Measurements from ENCODE around the gene RNF220.
"Not testable (repeated sequence)": the region's sequence is repeated elsewhere in the genome, so short reads cannot be mapped to it uniquely, and the experiment has no call there.

Gene RNF220

GRCh38 chr1:44497422-44498170 lies 92.5 kb downstream of the RNF220 start:
- DNase-seq = no peak

DNA sequence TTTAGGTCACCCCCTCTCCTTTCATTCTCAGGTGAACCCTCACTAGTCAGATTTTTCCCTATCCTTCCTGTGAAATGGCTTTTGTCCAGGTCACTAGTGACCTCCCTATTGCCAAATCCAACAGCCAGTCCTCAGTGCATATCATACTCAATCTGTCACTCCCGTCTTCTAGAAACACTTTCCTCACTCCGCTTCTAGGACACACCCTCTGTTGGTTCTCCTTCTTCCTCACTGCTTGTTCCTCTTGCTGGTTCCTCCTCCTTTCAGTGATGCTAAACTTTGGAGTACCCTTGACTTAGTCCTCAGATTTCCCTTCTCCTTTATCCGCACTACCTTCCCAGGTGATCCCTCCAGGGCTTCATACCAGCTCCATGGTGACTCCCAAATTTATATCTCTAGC lies 94.3 kb downstream of the RNF220 start:
- DNase-seq = peak; percentile 53 to 65 (median 54)

GRCh38 chr1:44500181-44501046 lies 95.4 kb downstream of the RNF220 start:
- peak in 1 of 3 donors; percentile 17 for DNase-seq

- no peak for DNase-seq
Observed at GRCh38 chr1:44501047-44501890, 96.2 kb downstream of the RNF220 start.

- not testable (repeated sequence) for DNase-seq
Observed at GRCh38 chr1:44502823-44503222, 97.8 kb downstream of the RNF220 start.

DNA sequence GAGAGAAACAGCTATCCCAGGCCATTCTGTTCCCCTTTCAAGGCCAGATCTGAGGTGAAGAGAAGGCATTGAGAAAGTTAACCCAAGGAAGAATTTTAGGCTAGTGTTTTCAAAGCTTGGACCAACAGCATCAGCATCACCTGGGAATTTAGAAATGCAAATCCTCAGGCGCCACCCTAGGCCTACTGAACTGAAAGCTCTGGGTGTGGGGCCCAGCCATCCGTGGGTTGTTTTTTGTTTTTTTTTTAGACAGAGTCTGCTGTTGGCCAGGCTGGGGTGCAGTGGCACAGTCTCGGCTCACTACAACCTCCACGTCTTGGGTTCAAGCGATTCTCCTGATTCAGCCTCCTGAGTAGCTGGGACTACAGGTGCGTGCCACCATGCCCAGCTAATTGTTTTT lies 98.6 kb downstream of the RNF220 start:
- no peak for DNase-seq

DNA sequence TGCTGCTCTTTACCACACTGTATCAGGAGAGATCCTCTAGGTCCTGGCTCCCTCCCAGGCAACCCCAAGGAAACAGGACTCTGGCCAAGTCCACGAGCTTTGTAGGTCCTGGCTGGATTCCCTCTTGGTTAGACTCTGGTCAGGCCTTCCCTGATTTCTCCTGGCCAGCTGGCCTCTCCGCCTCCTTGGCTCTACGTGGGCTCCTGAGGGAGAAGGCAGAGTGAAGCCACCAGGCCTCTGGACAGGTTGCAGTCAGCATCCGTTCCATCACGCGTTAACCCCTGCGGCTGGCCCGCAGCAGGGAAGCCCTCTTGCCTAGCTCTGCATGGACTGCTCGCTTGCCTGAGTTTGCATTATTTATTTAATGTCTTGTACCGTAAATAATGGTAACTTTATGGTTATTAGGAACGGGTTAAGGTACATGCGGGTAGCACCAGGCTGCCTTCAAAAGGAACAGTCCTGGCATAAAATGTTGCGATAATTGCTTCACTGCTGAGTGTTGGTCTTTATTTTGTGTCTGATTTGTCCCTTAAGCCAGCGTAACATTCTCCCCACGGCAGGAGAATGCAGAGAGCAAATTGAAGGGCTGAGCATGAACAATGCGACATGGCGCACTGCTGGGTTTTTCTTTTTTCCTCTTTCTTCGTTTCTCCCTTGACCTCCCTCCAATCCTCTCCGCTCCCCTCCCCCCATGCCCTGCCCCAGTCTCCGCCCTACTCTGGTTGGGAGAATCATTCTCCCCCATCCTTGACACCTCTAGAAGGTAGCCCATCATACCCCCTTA lies 100.3 kb downstream of the RNF220 start:
- DNase-seq = no peak

GRCh38 chr1:44507490-44508396 lies 102.7 kb downstream of the RNF220 start:
- no peak for DNase-seq

- DNase-seq = no peak
Observed at GRCh38 chr1:44508397-44508745, 103.3 kb downstream of the RNF220 start.

- DNase-seq = no peak
Observed at GRCh38 chr1:44511363-44511762, 106.3 kb downstream of the RNF220 start.

DNA sequence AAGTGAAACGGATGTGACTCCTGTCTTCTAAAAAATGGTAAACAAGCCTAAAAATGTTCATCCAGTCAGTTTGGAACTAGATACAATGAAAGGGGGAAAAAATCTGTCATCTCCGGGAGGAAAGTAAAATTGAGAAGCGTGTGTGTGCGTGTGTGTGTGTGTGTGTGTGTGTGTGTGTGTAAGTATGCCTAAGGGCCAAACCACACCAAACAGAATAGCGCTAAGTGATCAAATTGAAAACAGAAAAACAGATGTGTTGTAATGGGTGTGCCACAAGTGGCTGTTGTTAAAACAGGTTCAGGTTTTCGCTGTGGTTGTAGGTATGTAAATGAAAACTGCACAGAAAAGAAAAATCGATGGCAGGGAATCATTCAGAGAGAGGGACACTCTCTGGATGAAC lies 106.7 kb downstream of the RNF220 start:
- DNase-seq = no peak

GRCh38 chr1:44512313-44512885 lies 107.3 kb downstream of the RNF220 start:
- no peak for DNase-seq

- no peak for DNase-seq
Observed at GRCh38 chr1:44513111-44513510, 108.1 kb downstream of the RNF220 start.

GRCh38 chr1:44514673-44515072 lies 109.6 kb downstream of the RNF220 start:
- no peak for DNase-seq

GRCh38 chr1:44515416-44515815 lies 110.4 kb downstream of the RNF220 start:
- no peak for DNase-seq

GRCh38 chr1:44519035-44519676 lies 114.1 kb downstream of the RNF220 start:
- DNase-seq = peak; percentile 60 to 65 (median 62)

DNA sequence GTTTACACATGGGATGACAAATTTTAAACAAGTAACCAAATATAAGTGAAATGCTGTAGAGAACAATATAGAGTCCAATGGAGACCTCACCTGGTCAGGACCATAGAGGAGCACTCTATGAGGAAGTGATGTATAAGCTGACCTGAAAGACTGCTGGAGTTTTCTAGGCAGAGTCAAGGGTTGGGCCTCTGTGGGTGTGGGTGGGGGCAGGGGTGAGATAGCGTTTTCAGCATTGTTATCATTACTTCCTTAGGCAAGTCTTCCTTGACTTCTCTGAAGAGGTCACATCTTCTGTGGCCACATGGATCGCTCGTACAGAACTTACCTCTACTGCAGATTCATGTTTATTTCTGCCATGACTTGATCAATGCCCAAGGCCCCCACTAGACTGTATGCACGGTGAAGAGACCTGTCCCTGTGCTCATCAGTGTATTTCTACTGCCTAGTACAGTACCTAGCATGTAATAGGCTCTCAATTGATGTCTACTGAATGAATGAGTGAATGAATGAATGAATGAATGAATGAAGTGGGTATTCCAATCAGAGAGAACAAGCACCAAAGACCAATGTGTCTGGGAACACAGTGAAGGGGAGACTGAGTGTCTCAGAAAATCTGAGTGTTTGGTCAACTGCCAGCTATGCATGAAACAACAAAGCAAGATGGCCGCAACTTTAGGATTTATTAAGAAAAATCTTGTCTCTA lies 116.5 kb downstream of the RNF220 start:
- no peak for DNase-seq

DNA sequence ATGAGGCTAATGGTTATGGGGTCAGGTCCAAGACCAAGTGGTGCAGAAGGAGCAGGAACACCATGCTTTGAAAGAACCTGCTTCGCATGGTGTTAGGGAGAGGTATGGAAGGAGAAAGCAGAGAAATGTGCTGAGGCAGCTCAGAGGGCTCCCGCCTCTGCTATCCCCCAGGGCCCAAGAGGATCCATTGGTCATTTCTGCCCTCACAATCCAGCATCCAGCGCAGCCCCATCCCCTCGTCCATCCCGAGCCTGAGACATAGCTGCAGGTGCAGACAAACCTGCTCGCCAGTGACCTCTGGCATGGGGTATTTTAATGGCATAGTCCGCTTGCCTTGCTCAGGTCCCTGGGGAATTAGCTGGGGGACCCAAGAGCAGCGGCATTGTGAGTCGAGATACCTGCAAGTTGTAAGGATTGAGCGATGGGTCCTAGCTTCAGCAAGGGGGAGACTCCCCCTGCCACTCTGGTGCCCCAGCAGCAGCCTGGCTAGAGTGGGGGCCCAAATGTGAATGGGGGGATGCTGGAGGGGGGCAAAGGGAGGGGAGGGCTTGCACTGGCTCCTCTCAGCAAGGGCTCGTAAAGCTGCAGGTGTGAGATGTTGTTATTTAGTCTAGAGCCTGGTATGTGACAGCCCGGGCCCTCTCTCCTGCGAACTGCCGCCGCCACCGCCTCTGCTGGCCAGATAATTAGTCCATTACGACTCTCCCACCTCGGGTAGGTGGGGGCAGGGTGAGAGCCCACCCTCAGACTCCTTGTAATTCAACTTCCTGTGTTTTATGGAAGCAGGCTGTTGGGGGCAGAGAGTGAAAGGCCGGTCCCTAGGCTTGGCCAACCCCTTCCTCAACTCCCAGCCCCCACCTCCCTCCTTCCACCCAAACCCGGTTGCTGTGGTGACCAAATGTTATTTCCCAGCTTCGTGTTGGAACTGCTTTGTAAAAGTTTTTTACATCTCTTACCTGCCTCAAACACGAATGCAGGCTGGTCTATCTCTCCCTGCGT lies 118.8 kb downstream of the RNF220 start:
- no peak for DNase-seq

Measured in suppressor macrophage treated with lipopolysaccharide for 1 hour (primary cell).